Naive thymus-derived CD4-positive, alpha-beta T cell (primary cell): Measurements from ENCODE around the gene PRKCA. TPM values are rescaled to one million over a fixed set of nuclear protein-coding genes. Genes with fewer than 3 reads are reported as not detected.

Experiments
- ATAC-seq: fragments of 150-1000 bp; cut with Tn5 transposase; 2 replicates; pipeline ENCODE4 v1.10.0; 2021; ENCODE audit warnings: mild to moderate bottlenecking, moderate library complexity
- CTCF ChIA-PET: fragments of 350-600 bp; sonication (Branson Sonifier 250); formaldehyde crosslinking; loops from one replicate; lab custom pipeline; 2021; ENCODE audit warnings: antibody characterized with exemption; lab: Charles Lee
- POLR2A ChIA-PET: fragments of 350-600 bp; sonication (Branson Sonifier 250); formaldehyde crosslinking; loops from one replicate; lab custom pipeline; 2021; ENCODE audit warnings: antibody characterized with exemption, inconsistent platforms; lab: Charles Lee
- DNase-seq, 9 donors: peaks; one replicate each; pipeline versions ENCODE4 v3.0.0 to v3.0.0-alpha.2; 2020 to 2022; ENCODE audit warnings: mixed read lengths in 1 of 9
- H3K27ac ChIP-seq: one replicate; pipeline ENCODE4 v1.7.0; 2013; ENCODE audit warnings: mild to moderate bottlenecking, low read depth, low read length, moderate library complexity
- H3K27me3 ChIP-seq, 2 donors: one replicate each; pipeline ENCODE4 v1.7.0; 2013; ENCODE audit warnings: low read length in 2 of 2, mild to moderate bottlenecking in 2 of 2, moderate library complexity in 2 of 2; ENCODE audit not compliant: control insufficient read depth in 2 of 2, insufficient read depth in 2 of 2
- H3K36me3 ChIP-seq, 3 experiments: 1 replicate in 2 of 3; 2 replicates in 1 of 3; pipeline ENCODE4 v1.7.0; 2013; ENCODE audit warnings: low read length in 3 of 3, mild to moderate bottlenecking in 3 of 3, moderate library complexity in 1 of 3; ENCODE audit not compliant: insufficient read depth in 3 of 3, control insufficient read depth in 2 of 3
- H3K4me1 ChIP-seq, 2 donors: one replicate each; pipeline ENCODE4 v1.7.0; 2013; ENCODE audit warnings: low read length in 2 of 2, mild to moderate bottlenecking in 2 of 2, moderate library complexity in 1 of 2; ENCODE audit not compliant: control insufficient read depth in 2 of 2, insufficient read depth in 2 of 2
- H3K4me3 ChIP-seq: 2 replicates; pipeline ENCODE4 v1.7.0; 2013; ENCODE audit warnings: mild to moderate bottlenecking, low read length
- H3K9me3 ChIP-seq, 3 experiments: 1 replicate in 2 of 3; 2 replicates in 1 of 3; pipeline ENCODE4 v1.7.0; 2013; ENCODE audit warnings: low read length in 3 of 3; ENCODE audit not compliant: control insufficient read depth in 2 of 3
- H3K27ac Mint-ChIP-seq, 9 donors: one replicate each; pipeline ENCODE4 v1.8.0; 2020 to 2022; ENCODE audit warnings: mixed read lengths in 9 of 9, mild to moderate bottlenecking in 8 of 9, moderate library complexity in 5 of 9, inconsistent platforms in 2 of 9
- H3K27me3 Mint-ChIP-seq, 5 donors: one replicate each; pipeline ENCODE4 v1.8.0; 2021 to 2022; ENCODE audit warnings: mixed read lengths in 5 of 5, mild to moderate bottlenecking in 1 of 5
- H3K36me3 Mint-ChIP-seq, 5 donors: one replicate each; pipeline ENCODE4 v1.8.0; 2020 to 2022; ENCODE audit warnings: mixed read lengths in 5 of 5, mild to moderate bottlenecking in 3 of 5, inconsistent platforms in 1 of 5
- H3K4me1 Mint-ChIP-seq, 7 donors: one replicate each; pipeline ENCODE4 v1.8.0; 2020 to 2022; ENCODE audit warnings: mixed read lengths in 7 of 7, mild to moderate bottlenecking in 3 of 7, inconsistent platforms in 1 of 7
- H3K4me3 Mint-ChIP-seq, 10 donors: one replicate each; pipeline ENCODE4 v1.8.0; 2020 to 2022; ENCODE audit warnings: mild to moderate bottlenecking in 10 of 10, mixed read lengths in 10 of 10, moderate library complexity in 6 of 10, inconsistent platforms in 2 of 10
- H3K9me3 Mint-ChIP-seq, 11 donors: one replicate each; pipeline ENCODE4 v1.8.0; 2020 to 2022; ENCODE audit warnings: mixed read lengths in 11 of 11, mild to moderate bottlenecking in 4 of 11, inconsistent platforms in 1 of 11, moderate library complexity in 1 of 11
- intact Hi-C, 2 donors: fragments of 100-400 bp; cut with micrococcal nuclease; formaldehyde crosslinking; loops; one replicate each; pipeline ENCODE4 v1.15.1; 2023
- polyA plus RNA-seq, 2 donors: library from polyadenylated mRNA; unstranded; fragments of 300-500 nt; fragmentation: Illumina TruSeq; gene quantifications; one replicate each; pipeline ENCODE4 v1.2.3, GENCODE V29; 2021
- total RNA-seq, 6 experiments: library from RNA in 5 of 6; stranded (reverse) in 5 of 6; gene quantifications; 1 replicate in 5 of 6; 2 replicates in 1 of 6; pipeline ENCODE4 v1.2.3 and lab custom pipeline; 2021 to 2026

The PRKCA gene
- total and polyA plus RNA-seq, 7 experiments from 2014 or later = 4.1 to 186 (median 122) TPM

DNA sequence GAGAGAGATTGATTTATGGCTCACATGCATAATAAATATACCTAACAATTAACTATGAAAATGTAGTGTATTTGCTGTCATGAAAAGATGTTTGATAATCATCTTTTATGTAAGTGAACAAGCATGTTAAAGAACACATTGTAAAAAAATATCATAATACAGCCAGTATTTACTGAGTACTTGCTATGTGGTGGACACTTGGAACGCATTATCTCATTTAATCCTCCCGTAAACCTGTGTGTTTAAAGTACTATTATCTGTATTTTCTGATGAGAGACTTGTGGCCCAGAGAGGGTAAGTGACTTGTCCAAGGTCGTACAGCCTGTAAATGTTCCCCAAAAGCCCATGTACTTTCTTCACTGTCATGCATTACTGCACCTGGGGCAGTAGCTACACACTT is 70.7 kb downstream of the PRKCA start:
- Mint-ChIP-seq H3K9me3 (no peaks in the 10 kb centered on the region), H3K4me1 (peaks cover 26 to 83% (median 71%) of the 10 kb centered on the region in 7 donors), H3K4me3 (peak overlapping the region in 2 of 10 donors; percentile 0 to 60), H3K36me3 (peaks cover 0 to 18% (median 3%) of the 10 kb centered on the region in 5 donors), H3K27ac (peak overlapping the region in 5 of 9 donors; percentile 9 to 82 (median 73)), H3K27me3 (no peaks in the 10 kb centered on the region)
- intact Hi-C loops = loop anchor here in 1 of 2 donors (5.0 kb wide), 1 partner anchor 41 kb away; no protein-coding TSS in a partner anchor
- Histone ChIP-seq H3K27ac (no peak overlapping the region), H3K27me3 (no peaks in the 10 kb centered on the region), H3K4me1 (peaks cover 12 to 29% of the 10 kb centered on the region in 2 donors), H3K9me3 (no peaks in the 10 kb centered on the region), H3K4me3 (no peak overlapping the region), H3K36me3 (no peaks in the 10 kb centered on the region)
- ATAC-seq (no peak), DNase-seq (no peak)
- CTCF ChIA-PET = no interaction called here
- POLR2A ChIA-PET = no interaction called here

DNA sequence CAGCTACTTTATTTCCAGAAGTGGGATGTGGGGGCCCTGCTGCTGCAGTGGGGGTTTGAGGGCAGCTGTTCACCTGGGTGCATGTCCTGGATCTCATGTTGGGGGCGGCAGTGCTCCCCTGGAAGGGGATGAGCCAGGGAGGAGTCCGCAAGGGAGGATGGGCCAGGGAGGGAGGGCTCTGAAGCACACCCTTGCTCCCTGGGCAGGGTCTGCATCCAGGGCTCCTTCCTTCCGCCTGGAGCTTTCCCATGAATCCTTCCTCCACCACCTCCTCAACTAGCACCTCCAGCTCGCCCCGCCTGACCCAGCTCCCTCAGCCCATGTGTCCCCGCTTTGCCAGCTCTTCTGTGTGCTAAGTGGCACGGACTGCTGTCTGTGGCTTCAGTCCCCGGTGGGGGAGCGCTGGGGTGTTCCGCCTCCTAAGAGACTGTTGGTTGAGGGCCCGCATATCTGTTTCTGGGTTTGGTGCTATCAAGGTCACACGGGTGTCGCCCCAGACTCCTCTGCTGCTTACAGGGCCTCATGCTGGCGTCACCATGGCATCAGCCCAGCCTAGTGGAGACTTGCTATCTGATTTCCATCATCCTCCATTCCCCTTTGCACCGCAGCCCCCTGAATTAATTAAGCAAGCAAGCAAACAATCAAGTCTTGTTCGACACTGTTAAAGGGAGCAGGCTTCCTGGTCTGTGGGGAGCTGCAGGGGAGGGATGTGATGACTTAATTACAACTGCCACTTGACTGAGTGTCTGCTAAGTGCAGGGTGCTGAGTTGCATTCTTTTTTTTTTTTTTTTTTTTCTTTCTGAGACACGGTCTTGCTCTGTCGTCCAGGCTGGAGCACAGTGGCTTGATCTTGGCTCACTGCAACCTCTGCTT is 71.8 kb downstream of the PRKCA start:
- ATAC-seq (peak; percentile 91), DNase-seq (peak in 7 of 9 donors; percentile 12 to 77 (median 45))
- H3K27ac ChIP-seq = peak overlapping the region; percentile 20
- intact Hi-C loops = loop anchor here (1.0 to 5.0 kb wide), 2 partner anchors 8 to 42 kb away; no protein-coding TSS in a partner anchor
- Mint-ChIP-seq H3K27ac (peak overlapping the region; percentile 74 to 87 (median 82)), H3K4me1 (peaks cover 23 to 84% (median 75%) of the 10 kb centered on the region in 7 donors), H3K36me3 (peaks cover 0 to 18% (median 0%) of the 10 kb centered on the region in 5 donors), H3K4me3 (peak overlapping the region; percentile 19 to 66 (median 56)), H3K9me3 (no peaks in the 10 kb centered on the region), H3K27me3 (no peaks in the 10 kb centered on the region)
- H3K4me1 ChIP-seq = peaks cover 12 to 29% of the 10 kb centered on the region in 2 donors
- POLR2A ChIA-PET = interaction anchor here (1.1 to 1.4 kb wide), 2 partner anchors 14 to 39 kb away, joined by 3 read pairs; no protein-coding TSS in a partner anchor
- no peaks in the 10 kb centered on the region for H3K27me3 ChIP-seq
- H3K4me3 ChIP-seq = no peak overlapping the region
- H3K9me3 ChIP-seq = no peaks in the 10 kb centered on the region
- CTCF ChIA-PET = interaction anchor here (0.9 kb wide), 1 partner anchor 36 kb away, joined by 3 read pairs; no protein-coding TSS in a partner anchor
- H3K36me3 ChIP-seq = no peaks in the 10 kb centered on the region

DNA sequence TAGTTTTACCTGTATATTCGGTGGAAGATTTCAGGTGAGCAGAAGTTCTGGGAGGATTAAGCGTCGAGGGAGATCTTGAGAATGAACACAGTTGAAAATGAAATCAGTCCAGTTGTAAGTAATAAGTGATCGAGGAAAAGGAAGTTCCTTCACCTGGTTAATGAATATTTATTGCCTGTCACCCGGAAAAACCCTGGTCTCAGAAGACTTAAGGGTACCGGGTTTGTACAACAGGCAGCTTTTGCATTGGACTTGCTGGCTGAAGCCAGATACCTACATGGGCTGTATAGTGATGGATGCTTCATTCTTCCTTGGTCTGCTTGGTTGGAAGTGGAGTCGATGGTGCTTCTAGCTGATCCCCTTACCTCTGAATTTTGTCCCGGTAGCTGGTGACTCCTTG is 72.7 kb downstream of the PRKCA start:
- ATAC-seq (no peak), DNase-seq (no peak)
- peaks cover 18 to 84% (median 76%) of the 10 kb centered on the region in 7 donors for H3K4me1 Mint-ChIP-seq
- peak overlapping the region; percentile 53 to 85 (median 78) for H3K27ac Mint-ChIP-seq
- H3K36me3 Mint-ChIP-seq = peaks cover 0 to 13% (median 0%) of the 10 kb centered on the region in 5 donors
- H3K36me3 ChIP-seq = no peaks in the 10 kb centered on the region
- CTCF ChIA-PET = interaction anchor here (0.9 kb wide), 1 partner anchor 37 kb away, joined by 3 read pairs; no protein-coding TSS in a partner anchor
- H3K9me3 ChIP-seq = no peaks in the 10 kb centered on the region
- H3K4me1 ChIP-seq = peaks cover 12 to 24% of the 10 kb centered on the region in 2 donors
- intact Hi-C loops = no loop called here
- no peaks in the 10 kb centered on the region for H3K27me3 ChIP-seq
- peak overlapping the region in 8 of 10 donors; percentile 19 to 66 (median 52) for H3K4me3 Mint-ChIP-seq
- H3K4me3 ChIP-seq = no peak overlapping the region
- POLR2A ChIA-PET = interaction anchor here (1.1 to 1.4 kb wide), 2 partner anchors 15 to 40 kb away, joined by 3 read pairs; no protein-coding TSS in a partner anchor
- H3K27me3 Mint-ChIP-seq = no peaks in the 10 kb centered on the region
- peak overlapping the region; percentile 20 for H3K27ac ChIP-seq
- no peaks in the 10 kb centered on the region for H3K9me3 Mint-ChIP-seq

DNA sequence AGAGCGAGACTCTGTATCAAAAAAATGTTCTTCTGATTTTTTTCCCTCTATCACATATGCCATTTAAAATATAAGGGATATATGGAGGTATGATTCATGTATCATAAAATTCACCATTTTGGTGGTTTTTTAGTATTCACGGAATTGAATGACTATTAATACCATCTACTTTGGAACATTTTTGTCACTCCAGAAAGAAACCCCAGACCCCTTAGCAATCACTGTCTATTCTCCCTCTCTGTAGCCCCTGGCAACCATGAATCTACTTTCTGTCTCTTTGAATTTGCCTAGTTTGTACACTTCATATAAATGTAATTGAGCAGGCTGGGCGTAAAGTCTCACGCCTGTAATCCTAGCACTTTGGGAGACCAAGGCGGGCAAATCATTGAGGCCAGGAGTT is 75.9 kb downstream of the PRKCA start:
- Histone ChIP-seq H3K4me3 (no peak overlapping the region), H3K9me3 (no peaks in the 10 kb centered on the region), H3K27me3 (no peaks in the 10 kb centered on the region), H3K4me1 (peaks cover 12 to 21% of the 10 kb centered on the region in 2 donors), H3K36me3 (no peaks in the 10 kb centered on the region), H3K27ac (no peak overlapping the region)
- H3K36me3 Mint-ChIP-seq = peaks cover 0 to 13% (median 0%) of the 10 kb centered on the region in 5 donors
- intact Hi-C loops = no loop called here
- ChIA-PET POLR2A (no interaction called here), CTCF (no interaction called here)
- H3K4me1 Mint-ChIP-seq = peaks cover 18 to 80% (median 67%) of the 10 kb centered on the region in 7 donors
- DNase-seq (no peak), ATAC-seq (no peak)
- no peaks in the 10 kb centered on the region for H3K9me3 Mint-ChIP-seq
- H3K27me3 Mint-ChIP-seq = no peaks in the 10 kb centered on the region
- H3K27ac Mint-ChIP-seq = no peak overlapping the region
- peak overlapping the region in 2 of 10 donors; percentile 29 to 31 for H3K4me3 Mint-ChIP-seq

DNA sequence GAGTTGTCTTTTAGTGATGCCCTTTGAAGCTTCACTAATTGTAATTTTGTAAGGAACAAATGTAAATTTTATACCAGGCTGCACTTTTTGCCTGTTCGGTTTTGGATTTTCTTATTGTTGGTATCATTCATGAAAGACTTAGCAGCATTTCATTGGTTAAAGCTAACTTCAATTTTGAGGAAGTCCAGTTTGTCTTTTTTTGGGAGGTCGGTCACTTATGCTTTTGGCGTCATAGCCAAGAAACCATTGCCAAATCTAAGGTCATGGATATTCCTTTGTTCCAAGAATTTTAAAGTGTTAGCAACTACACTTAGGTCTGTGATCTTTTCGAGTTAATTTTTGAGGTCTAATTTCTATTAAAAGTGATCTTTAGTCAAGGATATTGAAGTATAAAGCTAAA is 77.1 kb downstream of the PRKCA start:
- H3K4me3 Mint-ChIP-seq = peak overlapping the region in 2 of 10 donors; percentile 14 to 33
- H3K4me1 Mint-ChIP-seq = peaks cover 14 to 75% (median 61%) of the 10 kb centered on the region in 7 donors
- no peaks in the 10 kb centered on the region for H3K27me3 ChIP-seq
- H3K27me3 Mint-ChIP-seq = no peaks in the 10 kb centered on the region
- no peaks in the 10 kb centered on the region for H3K9me3 Mint-ChIP-seq
- DNase-seq (no peak), ATAC-seq (no peak)
- H3K9me3 ChIP-seq = no peaks in the 10 kb centered on the region
- CTCF ChIA-PET = no interaction called here
- intact Hi-C loops = no loop called here
- H3K36me3 ChIP-seq = no peaks in the 10 kb centered on the region
- H3K4me3 ChIP-seq = no peak overlapping the region
- peaks cover 10 to 12% of the 10 kb centered on the region in 2 donors for H3K4me1 ChIP-seq
- POLR2A ChIA-PET = interaction anchor here (1.1 to 1.2 kb wide), 3 partner anchors 11 to 19 kb away, joined by 3 to 4 read pairs (median 4); no protein-coding TSS in a partner anchor
- no peak overlapping the region for H3K27ac ChIP-seq
- H3K27ac Mint-ChIP-seq = peak overlapping the region in 1 of 9 donors; percentile 40
- peaks cover 0 to 13% (median 0%) of the 10 kb centered on the region in 5 donors for H3K36me3 Mint-ChIP-seq

DNA sequence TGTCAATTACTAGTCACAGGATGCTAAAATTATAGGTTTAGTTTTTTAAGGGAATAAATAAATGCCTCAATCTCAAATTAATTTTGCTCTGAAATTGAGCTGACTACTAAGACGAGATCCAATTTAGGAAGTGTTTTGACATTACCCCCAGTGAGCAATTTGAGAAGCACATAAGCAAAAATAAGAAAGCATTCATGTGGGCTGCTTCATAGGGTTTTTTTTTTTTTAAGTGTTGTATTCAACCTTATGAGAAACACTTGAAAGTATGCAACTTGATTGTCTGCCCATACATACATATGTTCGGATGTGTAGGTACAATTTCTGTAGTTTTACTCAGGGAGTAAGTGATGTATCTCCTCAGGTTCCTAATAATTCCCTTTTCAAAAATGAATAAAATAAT is 77.6 kb downstream of the PRKCA start:
- H3K36me3 ChIP-seq = no peaks in the 10 kb centered on the region
- H3K9me3 ChIP-seq = no peaks in the 10 kb centered on the region
- H3K4me1 ChIP-seq = peaks cover 6 to 9% of the 10 kb centered on the region in 2 donors
- Mint-ChIP-seq H3K4me1 (peaks cover 12 to 75% (median 61%) of the 10 kb centered on the region in 7 donors), H3K27me3 (no peaks in the 10 kb centered on the region), H3K9me3 (peaks cover 0 to 1% (median 0%) of the 10 kb centered on the region in 11 donors), H3K27ac (peak overlapping the region in 2 of 9 donors; percentile 33 to 40), H3K4me3 (peak overlapping the region in 1 of 10 donors; percentile 14), H3K36me3 (peaks cover 0 to 15% (median 2%) of the 10 kb centered on the region in 5 donors)
- H3K27ac ChIP-seq = no peak overlapping the region
- H3K4me3 ChIP-seq = no peak overlapping the region
- ChIA-PET POLR2A (interaction anchor here (1.1 to 1.2 kb wide), 2 partner anchors 11 to 18 kb away, joined by 4 read pairs; no protein-coding TSS in a partner anchor), CTCF (no interaction called here)
- no peaks in the 10 kb centered on the region for H3K27me3 ChIP-seq
- ATAC-seq = no peak
- no peak for DNase-seq
- intact Hi-C loops = no loop called here
